HG02884 (cell line): ENCODE data around the gene BNIP1.

Experiments used
- ATAC-seq: cut with Tn5 transposase; IDR thresholded peaks from one replicate; pipeline ENCODE4 v1.9.1; 2021; ENCODE audit warnings: mild to moderate bottlenecking, moderate library complexity; ENCODE audit not compliant: unreplicated experiment

BNIP1 gene

DNA sequence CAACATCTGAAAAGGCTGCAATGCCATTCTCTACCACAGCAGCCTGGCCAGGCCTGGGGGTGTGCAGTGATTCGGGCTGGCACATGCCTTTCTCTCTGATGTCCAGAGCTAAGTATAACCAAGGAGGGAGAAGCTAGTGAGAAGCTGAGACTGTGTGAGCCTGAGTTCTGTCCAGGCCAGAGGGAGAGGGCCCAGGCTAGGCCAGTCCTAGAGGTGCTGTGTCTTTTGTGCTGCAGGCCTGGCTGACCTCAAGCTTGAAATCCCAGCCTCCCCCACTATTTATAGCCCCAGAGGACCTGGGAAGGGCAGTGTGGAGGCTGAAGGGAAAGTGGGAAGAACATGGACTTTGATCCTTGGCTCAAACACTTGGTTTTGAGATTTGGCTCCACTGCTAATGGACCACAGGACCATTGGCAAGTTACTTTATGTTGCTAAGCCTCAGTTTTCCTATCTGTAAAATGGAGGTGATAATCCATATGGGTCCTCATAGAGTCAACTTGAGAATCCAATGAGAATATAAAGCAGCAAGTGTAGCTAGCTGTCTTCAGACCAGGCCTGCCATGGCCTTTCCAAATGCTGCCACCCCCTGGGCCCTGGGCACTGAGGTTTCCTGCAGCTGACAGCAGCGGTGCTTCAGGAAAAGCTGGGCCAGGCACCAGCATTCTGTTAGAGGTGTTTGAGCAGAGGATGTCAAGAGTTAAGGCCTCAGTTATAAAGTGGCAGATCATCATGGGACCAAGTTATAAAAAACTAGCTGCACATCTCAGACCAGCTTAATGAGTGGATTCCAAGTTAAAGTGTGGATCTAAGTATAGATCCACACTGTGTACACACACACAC, 21.1 kb downstream of the BNIP1 start:
- no peak for ATAC-seq

DNA sequence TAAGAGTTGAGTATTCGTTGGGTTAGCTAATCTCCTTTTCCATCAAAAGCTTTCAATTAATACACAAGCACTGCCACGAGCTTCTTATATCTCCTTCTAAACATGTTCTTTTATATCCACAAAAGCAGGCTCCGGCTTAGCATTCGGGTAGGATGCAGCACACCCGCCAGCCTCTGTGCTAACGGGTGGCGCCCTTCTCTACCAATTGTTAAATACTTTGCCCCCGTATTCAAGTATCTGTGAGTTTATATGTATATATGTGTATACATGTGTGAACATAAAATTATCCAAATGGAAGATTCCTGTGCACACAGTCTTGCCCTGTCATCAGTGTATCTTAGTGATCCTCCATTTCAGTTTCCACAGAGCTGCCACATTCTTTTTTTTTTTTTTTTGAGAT, 27.8 kb downstream of the BNIP1 start:
- ATAC-seq, result no peak

DNA sequence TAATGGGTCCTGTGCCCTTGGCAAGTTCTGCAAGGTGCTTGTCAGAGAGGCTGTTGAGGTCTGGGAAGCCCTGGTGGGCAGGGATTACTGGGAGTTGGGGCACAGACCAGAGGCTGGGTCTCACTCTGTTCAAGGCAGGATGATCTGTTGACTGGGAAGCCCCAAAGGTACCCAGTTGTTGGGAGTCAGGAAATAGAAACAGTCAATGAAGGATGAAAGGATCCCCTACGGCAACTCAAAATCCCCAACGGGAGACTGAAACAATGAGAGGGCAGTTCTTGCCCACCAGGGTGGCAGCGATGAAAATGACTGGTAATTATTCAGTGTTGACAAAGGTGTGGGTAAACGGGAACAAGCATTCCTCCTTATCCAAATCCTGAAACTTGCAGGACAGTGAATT, 31.2 kb downstream of the BNIP1 start:
- ATAC-seq, result no peak

DNA sequence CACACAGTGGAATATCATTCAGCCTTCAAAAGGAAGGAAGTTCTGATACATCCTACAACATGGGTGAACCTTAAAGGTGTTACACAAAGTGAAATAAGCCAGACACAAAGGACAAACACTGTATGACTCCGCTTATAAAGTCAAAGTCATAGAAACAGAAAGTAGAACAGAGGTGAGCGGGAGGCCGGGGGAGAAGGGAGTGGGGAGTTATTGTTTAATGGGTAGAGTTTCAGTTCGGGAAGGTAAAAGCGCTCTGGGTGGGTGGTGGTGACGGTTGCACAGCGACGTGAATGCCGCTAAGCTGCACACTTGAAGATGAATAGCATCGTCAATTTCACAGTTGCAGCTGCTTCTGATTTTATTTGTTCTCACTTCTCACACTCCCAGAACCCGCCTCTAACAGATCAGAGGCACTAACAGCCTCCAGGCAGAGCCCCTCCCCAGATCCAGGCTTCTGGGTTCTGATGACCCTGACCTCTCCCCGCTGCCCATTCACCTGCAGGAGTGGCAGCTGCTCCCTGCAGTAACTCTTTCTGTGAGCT, 34.1 kb downstream of the BNIP1 start:
- no peak for ATAC-seq

DNA sequence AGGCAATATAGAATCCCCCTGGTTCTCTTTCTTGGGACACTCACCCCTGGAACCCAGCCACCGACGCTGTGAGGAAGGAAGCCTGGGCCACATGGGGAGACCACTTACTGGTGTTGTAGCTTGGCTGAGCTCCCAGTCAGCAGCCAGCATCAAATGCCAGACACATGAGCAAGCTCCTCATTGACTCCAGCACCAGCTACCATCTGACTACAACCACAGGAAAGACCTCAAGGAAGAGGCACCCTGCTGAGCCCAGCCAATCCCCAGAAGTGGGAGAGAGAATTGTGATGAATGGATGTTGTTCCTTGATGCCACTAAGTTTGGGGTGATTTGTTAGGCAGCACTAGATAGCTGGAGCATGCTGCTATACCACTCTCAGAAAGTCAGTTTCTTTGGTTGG, 36.0 kb downstream of the BNIP1 start:
- ATAC-seq, result no peak

DNA sequence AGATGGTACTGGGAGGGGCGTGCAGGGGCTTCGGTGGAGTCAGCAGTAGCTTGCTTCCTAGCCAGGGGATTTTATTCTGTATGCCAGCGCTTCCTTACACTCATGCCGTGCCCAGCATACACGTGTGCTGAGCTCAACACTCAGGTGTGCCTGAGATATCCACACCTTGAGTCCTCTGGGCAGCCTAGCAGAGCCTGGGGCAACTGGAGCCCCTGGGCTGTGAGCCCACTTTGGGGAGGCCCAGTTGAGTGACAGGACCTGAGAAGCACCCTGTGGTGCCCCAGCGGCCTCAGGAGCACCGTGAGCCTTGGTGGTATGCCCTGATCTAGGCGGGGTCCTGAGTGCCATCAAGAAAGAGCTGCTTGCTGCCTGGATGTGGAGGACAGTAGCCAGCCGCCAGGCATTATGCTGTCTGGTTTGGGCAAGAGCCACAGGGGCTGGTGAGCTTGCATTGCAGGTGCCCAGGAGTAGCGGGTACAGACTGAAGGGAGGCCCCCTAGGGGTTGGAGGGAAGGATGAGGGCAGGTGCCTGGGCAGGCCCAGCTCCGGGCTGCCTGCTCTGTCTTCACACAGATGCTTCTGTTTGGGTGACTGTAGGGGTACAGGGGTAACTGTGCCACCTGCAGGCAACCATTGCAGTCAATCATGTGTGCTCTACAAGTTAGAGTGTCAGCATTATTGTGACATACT, 42.9 kb downstream of the BNIP1 start:
- ATAC-seq, result no peak

DNA sequence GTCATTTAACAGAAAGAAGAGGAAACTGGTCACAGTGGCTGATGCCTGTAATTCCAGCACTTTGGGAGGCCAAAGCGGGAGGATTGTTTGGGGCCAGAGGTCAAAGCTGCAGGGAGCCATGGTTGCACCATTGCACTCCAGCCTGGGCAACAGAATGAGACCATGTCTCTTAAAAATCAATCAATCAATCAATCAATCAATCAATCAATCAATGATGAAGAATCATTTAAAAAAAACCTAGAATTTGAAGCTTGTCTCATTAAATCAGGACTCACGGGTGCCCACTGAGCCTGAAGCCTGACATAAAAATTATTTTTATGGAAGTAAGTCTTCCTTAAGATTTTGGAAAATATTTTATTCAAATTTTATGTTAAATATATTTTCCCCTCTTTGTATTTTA, 43.9 kb downstream of the BNIP1 start:
- no peak for ATAC-seq

DNA sequence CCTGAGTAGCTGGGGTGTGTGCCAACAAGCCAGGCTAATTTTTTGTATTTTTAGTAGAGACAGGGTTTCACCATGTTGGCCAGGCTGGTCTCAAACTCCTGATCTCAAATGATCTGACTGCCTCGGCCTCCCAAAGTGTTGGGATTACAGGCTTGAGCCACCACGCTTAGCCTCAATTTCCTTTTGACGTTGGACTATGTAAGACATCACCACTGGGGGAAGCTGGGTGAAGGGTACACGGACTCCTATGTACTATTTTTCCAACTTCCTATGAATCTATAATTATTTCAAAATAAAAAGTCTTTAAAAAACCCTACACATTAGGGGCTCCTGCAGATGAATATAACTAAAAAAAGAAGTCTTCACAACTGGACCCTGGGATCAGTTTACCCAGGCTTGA, 46.7 kb downstream of the BNIP1 start:
- no peak for ATAC-seq

DNA sequence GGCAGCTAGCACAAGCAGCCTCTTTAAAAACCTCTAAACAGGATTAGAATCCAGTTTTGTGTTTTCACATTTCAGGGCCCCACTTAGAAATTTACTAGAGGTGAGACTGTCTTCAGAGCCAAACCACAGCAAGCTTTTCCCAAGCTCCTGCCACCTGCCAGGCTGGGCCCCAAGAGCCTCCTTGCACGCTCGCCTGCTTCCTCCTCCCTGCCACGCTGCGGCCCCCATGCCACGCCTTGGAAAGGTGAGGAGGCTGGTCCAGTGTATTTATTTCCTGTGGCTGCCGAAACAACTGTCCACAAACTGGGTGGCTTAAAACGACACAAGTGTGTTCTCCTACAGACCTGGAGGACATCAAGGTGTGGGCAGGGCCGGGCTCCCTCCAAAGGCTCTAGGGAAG, 47.2 kb downstream of the BNIP1 start:
- no peak for ATAC-seq

DNA sequence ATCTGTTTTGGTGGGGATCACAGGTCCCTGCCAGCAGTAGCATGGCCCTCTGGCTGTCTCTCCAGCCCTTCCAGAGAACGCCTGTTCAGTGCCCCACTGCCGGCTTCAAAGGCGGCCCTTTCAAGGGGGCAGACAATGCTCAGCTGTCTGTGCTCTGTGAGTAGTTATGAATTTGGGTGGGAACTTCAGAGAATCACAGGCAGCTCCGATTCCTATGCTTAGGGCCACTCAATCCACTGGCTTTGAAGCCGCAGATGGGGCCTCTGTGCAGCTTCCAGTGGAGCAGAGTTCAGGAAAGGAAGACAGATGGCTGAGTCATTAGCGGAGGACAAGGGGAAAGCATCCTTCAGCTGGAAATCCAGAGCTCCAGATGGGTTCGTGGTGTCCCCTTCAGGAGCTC, 48.2 kb downstream of the BNIP1 start:
- ATAC-seq, result no peak

DNA sequence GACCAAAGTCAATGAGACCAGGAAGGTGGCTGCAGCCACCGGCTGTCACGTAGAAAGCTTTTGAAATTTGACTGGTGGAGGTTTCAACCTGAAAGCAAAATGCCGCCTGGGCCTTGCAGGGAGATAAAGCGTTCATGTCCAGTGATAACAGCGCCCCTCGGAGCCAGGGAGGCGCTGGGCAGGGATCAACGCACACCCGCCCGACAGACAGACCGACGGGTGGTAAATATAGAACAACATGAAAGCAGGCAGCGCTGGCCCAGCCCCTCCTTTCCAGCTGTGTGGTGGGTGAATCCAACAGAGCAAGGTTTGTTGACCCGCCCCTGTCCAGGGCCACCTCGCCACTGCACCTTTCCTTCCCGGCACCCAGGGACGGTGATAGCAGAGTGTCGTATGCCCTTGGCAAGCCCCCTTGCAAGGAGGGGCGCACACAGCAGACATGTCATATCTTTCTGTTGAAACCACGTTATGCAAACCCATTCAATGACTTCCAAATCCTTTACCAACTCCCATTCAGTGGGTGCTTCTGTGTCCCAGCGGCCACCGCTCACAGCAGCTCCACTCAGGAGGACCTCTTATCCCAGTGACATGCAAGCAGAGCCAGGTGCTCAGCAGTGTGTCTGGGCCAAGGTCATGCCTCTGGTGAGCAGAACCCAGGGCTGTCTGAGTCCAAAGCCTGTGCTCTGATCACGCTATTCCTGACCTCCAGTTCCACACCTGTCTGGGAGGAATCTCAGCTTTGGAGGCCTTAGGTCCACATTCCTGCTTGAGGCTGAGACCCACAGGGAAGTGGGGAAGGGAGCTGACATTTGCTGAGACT, 52.0 kb downstream of the BNIP1 start:
- no peak for ATAC-seq

DNA sequence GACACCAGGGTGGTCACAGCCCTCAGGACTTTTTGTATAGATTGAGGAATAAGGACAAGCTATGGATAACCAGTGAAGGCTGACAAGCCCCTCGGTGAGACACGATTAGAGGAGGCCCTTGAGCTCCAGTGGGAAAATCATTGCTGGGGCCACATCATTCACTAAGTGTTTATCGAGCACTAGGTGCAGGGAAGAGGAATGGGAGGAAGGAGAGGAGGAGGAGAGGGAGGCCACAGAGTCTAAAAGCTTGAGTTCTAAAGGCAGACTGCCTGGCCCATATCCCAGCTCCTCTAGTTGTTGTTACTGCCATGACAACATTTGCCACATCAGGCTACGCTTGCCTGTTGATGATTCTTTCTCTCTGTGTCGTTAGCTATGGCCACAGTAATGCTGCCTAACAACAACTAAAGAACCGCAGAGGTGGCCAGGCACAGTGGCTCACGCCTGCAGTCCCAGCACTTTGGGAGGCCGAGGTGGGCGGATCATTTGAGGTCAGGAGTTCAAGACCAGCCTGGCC, 53.1 kb downstream of the BNIP1 start:
- ATAC-seq, result no peak

DNA sequence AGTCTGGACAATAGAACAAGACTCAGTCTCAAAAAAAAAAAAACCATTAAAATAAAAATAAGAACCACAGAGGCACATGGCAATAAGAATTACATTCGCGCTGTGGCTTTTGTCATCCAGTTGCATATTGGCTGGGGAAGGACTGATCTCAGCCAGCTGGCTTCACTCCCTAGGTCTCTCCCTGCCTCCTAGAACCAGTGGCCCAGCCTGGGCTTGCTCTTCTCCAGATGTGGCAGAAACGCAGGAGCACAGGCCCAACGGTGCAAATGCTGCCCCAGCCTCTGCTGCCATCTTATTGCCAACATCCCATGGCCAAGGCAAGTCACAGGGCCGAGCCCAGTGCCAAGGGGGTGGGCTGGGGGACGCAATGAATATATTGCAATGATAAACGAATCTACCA, 53.7 kb downstream of the BNIP1 start:
- ATAC-seq, result no peak

DNA sequence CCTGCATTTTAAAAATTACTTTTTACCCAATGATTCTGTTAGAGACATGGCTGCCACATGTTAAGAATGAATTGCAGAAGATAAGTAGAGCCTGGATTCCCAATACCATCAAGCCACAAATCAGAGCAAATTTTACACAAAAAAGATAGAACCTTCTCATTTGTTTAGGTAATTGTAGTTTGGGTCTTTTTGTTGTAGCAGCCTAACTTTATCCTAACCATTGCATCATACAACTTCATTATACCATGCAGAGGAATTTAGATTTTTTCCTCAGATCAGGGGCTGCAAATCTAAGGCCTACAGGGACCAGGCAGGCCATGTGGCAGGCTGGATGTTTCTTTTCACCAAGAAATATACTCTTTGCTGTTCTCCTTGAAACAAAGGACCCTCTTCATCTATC, 56.0 kb downstream of the BNIP1 start:
- no peak for ATAC-seq

DNA sequence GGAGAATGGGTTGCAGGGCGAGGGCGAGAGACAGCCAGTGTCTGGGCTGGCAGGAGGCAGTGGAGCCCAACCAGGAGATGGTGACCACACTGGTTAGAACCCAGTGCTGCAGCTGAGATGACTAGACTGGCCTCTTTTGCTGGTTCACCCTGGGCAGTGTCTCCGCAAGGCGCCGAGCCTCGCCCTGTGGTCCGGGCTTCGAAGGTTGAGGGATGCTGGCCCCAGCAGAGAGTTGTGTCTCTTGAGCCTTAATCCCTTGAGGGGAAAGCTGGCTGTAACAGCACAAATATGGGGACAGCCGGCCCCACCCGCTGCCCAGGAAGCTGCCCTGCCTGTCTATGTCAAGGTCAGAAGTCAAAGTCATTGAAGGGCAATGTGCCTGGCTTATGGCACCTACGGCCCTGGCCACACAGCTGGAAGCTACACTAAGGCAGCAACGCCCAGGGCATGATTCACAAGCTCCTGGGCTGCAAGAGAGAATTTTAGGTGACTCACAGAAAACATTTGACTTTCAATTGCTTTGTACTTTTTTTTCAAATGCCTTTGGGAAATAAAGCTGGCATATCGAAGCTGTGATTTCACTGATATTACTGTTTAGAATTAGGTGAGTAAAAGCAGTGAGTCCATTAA, 57.4 kb downstream of the BNIP1 start:
- no peak for ATAC-seq

DNA sequence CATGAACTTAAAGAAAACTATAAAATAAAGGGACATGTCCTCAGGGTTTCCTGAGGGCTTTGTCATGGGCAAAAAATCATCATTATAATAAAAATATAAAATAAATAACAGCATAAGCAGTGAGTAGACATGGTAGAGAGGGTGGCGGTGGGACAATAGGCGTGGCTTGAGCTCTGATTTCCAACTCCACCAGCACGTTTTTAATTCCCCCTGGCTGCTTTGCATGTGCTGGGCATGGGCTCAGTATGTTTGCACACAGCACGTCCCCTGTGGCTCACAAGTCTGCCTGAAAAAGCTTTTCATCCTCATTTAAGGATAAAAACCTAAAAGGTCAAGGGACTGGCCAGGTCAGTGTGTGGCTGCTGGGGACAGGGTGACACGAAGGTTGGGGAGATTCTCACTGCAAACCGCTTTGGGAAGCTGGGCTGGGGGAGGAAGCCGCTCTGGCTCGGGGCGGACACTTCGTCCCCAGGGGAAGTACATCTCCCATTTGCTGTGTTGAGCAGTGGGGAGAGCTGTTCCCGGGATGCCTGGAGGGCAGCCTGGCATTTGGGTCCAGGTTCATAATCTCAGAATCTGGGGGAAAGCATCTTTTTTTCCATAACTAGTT, 58.0 kb downstream of the BNIP1 start:
- ATAC-seq, result no peak

DNA sequence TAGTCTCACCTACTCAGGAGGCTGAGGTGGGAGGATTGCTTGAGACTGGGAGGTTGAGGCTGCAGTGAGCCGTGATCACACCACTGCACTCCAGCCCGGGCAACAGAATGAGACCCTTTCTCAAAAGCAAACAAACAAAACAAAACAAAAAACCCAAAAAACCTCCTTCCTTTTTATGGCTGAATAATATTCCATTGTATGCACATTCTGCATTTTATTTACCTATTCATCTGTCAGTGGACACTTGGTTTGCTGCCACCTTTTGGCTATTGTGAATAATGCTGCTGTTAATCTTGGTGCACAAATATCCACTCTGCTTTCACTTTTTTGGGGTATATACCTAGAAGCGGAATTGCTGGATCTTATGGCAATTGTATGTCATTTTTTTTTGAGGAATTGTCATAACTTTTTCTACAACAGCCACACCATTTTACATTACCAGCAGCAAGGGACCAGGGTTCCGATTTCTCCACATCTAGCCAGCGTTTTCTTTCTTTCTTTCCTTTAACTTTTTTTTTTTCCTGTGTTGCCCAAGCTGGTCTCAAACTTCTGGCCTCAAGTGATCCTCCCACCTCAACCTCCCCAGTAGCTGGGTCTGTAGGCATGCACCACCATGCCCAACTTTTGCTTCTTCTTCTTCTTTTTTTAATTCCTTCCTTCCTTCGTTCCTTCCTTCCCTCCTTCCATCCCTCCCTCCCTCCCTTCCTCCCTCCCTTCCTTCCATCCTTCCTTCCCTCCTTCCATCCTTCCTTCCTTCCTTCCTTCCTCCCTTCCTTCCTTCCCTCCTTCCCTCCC, 60.1 kb downstream of the BNIP1 start:
- no peak for ATAC-seq

DNA sequence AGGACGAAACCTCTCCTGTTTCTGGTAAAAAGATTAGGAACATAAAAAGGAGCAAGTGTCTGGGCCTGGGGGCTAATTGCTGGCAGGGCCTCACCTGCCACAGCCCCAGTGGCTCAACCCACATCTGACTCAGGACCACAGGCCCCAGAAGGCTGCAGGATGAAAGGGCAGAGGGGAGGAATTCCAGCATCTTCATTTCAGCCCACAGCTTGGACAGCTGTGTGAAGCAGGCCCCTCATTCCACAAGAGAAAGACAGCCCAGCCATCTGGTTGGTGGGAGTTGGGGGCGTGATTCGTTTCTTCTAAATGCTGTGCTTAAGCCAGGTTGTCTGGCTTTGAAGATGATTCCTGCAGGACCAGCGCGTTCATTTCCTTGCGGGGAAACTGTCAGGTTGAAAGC, 61.6 kb downstream of the BNIP1 start:
- no peak for ATAC-seq

DNA sequence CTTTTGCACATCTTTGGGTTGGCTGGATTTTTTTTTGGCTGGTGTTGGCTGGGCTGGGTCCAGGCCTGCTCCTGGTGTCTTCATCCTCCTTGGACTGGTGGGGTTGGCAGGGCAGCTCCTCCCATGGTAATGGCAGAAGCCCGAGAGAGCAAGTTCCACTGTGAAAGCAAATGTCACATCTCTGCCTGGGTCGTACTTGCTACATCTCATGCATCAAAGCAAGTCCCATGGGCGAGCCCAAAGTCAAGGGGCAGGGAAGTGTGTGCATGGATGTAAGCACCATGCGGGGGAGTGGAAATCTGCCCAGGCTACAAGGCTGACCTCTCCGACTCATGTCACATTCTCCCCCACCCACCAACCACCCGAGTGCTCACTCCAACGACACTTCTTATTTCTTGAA, 64.0 kb downstream of the BNIP1 start:
- ATAC-seq, result no peak

DNA sequence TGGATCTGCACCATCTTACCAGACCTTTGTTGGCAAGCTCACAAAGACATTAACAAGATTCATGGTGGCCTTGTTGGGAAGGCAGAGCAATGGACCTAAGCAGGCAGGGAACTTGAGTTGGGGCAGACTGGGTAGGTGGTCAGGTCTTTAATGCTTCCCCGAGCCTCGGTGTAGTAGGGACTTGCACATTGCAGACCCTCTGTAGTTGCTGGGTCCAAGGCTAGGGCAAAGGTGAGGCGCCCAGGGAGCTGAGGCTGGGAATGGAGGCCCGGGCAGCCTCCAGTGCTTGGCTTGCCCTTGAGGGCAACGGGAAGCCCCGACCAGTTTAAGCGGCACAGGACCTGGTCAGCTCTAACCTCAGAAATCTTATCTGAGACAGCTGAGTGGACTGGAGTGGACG, 66.5 kb downstream of the BNIP1 start:
- ATAC-seq, result no peak
